Erythroblast (primary cell): ENCODE data around the gene FCMR.
"Not testable (repeated sequence)": the region's sequence is repeated elsewhere in the genome, so short reads cannot be mapped to it uniquely, and the experiment has no call there.

Experiments
- DNase-seq, 2 experiments: peaks; one replicate each; lab custom pipeline; 2025; lab: John Stamatoyannopoulos, UW
- GATA1 ChIP-seq: IDR thresholded peaks from 2 replicates; pipeline ENCODE4 v1.6.1; 2011; ENCODE audit warnings: low read depth, mild to moderate bottlenecking, control low read depth, low read length, moderate library complexity
- POLR2A ChIP-seq: IDR thresholded peaks from 2 replicates; pipeline ENCODE4 v1.6.1; 2011; ENCODE audit warnings: mild to moderate bottlenecking, low read length

Gene FCMR

DNA sequence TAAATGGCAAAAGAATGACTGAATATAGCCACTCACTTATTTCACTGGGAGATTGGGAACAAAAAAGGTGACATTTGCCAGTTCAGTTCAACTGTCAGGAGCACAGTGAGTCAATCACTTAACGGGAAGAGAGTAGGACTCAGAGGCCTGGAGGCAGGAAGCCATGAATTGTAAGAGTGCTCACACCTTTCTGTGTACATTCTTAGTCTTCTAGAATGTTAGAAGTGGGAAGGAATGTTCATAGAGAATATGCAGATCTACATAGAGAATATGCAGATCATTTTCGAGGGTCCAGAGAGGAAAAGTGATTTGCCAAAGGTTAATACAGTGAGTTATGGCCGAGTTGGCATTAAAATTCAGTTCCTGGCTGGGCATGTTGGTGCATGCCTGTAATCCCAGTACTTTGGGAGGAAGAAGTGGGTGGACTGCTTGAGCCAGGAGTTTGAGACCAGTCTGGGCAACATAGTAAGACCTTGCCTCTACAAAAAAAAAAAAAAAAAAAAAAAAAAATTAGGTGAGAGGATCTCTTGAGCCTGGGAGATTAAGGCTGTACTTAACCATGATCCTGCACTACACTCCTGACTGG is 48.0 kb downstream of the FCMR start:
- DNase-seq = no peak
- no peak for TF ChIP-seq GATA1
- TF ChIP-seq POLR2A = no peak

DNA sequence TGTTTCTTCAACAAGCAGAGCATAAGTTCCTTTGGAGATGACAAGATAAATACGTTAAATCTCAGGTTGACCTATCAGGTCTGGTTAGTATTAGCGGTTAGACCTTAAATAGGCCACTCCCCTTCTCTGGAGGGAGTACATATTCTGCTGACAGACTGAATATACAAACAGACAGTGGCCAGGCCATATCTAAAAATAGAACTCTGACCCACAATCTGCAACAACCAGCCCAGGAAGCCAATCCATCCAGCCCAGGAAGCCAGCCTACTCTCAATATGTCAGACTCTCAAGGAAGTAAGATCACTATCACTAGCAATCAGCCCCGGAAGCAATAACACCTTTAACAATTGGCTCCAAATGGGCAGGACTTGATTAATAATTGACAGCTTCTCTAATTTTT is 49.6 kb downstream of the FCMR start:
- no peak for DNase-seq
- TF ChIP-seq GATA1 = no peak
- TF ChIP-seq POLR2A = no peak

DNA sequence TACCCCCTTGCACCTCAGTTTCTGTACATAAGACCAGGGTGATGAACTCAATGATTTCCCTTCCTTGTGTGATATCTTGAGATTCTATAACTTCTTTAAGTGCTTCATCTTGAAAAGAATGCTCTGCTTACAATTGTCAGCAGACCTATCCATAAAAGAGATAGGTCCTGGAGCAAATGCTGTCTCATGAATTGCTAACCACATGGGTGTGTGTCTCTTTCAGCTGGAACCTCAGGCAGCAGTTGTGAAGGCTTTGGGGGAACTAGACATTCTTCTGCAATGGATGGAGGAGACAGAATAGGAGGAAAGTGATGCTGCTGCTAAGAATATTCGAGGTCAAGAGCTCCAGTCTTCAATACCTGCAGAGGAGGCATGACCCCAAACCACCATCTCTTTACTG is 53.5 kb downstream of the FCMR start:
- no peak for DNase-seq
- no peak for TF ChIP-seq GATA1

DNA sequence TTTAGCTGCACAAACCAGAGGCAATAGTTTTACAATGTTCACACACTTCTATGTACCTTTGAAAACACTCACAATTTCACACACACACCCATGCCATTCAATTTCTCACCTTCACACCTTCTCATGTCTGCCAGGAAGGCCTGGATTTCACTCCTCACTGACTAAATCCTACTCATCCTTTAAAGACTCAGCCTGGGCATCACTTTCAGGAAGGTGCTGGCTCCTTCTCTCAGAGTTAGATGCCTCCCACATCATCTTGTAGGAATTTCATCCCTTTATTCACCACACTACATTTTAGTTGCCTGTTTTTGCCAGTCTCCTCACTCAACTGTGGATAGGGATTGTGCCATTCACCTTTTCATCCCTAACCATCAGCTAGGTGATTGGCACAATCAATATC is 54.0 kb downstream of the FCMR start:
- TF ChIP-seq GATA1 = no peak
- no peak for DNase-seq

DNA sequence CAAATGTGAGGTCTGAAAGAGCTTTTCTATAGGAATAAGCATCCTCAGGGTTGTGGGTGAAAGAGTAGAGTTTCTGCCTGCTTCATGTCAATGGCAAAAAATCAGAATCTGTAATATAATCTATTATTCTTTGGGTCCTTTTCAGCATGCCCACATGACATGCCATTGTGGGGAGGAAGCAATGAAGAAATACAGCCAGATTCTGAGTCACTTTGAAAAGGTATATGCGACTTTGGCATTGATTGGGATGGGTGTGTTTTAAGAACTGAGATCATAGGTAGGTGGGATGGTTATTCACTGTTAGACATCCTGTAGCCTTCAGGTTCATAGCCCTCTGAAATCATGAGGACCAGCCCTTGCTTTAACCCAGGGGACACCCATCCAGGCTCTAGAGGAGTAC is 54.5 kb downstream of the FCMR start:
- DNase-seq = no peak
- TF ChIP-seq GATA1 (no peak), POLR2A (no peak)

DNA sequence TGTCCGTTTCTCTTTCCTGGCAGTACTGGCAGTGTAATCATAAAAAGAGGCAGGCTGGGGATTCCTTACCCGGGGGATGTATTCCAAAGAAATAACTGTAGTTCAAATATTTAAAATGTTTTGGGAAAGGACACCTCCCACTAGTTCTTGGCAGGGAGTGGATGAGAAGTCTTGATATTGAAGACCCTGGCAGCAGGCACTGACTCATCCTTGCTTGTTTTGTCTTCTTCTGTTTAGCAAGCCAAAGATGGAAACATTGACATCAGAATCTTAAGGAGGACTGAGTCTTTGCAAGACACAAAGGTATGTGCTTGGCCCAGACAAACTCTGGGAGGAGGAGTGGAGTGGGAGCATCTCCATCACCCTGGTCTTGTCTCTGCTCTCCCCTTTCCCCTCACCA is 55.7 kb downstream of the FCMR start:
- DNase-seq = no peak
- TF ChIP-seq POLR2A (no peak), GATA1 (no peak)

DNA sequence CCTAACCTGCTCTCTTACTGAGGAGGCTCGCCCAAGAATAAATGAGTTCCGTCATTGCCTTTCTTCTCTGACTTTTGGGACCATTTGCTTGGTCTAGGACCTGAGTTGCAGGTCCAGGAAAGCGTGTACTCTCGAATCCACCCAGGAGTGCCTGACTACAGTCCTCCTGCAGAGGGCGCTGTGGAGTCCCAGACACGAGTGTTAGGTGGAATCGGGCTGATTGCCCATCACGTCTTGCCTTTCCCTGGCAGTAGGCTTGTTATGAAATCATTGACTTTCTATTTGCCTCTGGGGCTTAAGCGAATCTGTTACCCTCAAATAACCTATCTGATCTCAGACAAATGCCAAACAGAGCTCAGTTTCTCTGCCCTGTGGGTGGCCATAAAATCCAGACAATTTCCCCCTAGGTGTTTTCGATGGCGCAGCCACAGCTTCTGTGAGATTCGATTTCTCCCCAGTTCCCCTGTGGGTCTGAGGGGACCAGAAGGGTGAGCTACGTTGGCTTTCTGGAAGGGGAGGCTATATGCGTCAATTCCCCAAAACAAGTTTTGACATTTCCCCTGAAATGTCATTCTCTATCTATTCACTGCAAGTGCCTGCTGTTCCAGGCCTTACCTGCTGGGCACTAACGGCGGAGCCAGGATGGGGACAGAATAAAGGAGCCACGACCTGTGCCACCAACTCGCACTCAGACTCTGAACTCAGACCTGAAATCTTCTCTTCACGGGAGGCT is 56.6 kb downstream of the FCMR start, which contains the start of gene IL20:
Gene IL20, plus strand, starts transcription at position 685 of the 733 bp plus-strand sequence. CDS start 230 bp downstream, outside the sequence.
- TF ChIP-seq GATA1 (no peak), POLR2A (no peak)
- peak; percentile 78 to 88 for DNase-seq

DNA sequence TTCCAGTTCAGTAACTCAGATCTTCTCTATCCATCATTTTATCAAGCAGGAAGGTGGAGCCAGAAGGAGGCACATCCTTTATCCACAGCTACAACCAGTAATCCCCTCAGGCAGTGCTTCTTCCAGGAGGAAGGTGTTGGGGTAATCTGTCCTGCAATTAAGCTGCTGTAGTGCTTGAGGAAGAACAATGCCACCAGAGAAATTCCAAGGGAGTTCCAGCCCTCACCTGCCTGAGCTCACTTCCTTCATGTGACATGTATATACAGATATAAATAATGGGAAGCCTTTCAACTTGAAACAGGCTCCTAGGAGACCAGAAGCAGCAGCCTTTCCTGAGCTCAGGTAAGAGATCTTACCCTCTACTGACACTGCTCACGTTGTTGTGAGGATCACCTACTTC is 58.5 kb downstream of the FCMR start:
- DNase-seq = no peak
- no peak for TF ChIP-seq POLR2A
- no peak for TF ChIP-seq GATA1

DNA sequence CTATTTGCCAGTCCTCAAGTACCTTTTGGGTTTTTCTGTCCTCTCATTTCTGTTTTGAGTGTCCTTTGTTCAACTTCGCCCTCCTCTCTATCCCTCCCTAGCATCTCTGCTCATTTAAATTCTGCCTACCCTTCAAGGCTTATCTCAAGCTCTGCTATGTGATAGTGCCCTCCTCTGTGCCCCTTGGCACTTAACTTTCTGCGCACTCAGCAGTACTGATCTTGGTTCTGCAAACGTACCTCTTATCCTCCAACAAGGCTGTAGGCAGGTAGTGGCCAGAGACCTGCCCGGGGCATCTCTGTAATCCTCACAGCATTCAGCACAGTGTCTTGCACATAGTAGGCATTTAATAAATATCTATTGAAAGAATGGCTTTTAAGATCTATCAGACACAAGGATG is 61.6 kb downstream of the FCMR start:
- DNase-seq = no peak
- no peak for TF ChIP-seq GATA1
- no peak for TF ChIP-seq POLR2A

DNA sequence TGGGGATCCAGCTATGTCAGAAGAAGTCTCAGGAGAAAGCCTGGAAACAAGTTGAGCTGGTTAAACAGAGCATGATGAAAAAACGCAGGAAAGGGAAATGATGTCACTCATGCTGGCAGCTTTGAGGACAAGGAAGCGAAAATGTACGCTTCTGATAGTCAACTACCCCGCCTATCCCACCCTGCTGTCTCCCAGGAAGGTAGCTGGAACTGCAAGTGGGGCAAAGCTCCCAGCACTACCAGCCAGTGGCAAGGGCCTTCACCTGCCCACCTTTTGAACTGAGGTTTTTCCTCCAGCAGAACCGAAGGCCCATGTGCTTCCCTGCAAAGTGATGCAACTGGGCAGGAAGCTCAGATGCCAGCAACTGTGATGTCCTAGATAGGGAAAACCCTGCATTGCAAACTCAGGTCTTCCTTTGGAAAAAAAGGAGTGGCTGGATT is 62.6 kb downstream of the FCMR start:
- DNase-seq = no peak
- TF ChIP-seq POLR2A (no peak), GATA1 (no peak)

DNA sequence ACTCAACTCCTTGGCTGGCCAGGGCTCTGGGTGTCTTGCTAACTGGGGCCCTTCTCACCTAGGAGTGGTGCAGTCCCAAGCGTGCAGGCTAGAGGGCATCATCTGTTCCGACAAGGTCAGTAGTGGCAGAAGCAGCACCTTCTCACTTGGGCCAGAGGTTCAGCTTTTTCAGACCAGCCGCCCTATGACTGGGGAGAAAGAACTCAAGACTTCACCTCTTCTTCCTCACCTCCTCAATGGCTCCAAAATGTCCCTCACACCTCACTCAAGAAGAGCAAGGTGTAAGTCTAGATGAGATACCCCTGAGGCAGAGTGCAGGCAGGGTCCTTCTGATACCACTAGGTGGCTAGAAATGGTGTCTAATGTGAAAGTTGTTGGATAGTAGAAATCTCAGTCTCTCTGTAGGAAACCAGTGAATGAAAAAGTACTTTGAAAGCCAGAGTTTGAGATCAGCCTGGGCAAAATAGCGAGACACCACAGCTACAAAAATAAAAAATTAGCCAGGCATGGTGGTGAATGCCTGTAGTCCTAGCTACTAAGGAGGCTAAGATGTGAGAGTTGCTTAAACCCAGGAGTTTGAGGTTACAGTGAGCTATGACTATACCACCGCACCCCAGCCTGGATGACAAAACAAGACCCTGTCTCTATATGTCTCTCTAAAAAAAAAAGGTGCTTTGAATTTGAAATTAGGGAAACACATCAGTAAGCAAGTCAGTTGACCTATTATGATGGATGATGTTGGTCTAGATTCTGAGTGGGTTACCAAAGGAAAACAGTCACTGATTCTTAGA is 64.9 kb downstream of the FCMR start:
- peak; percentile 6 to 29 for DNase-seq

DNA sequence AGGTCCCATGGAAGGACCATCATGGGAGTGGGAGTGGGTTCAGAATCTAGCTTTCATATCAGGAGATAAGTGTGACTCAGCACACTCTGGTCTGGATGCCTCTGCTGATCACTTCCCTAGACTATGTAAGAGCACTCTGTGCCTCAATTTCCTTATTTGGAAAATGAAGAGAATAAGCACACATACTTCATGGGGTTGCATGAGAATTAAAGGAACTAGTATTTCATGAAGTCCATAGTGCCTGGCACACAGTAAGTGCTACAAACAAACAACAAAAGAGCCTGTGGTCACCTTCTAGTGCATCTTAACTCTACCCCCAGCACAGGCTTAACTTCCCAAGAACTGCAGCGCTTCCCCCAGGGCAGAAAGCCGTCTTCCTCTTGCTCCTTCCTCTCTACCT is 65.9 kb downstream of the FCMR start:
- DNase-seq = no peak

More for the DNA sequence above, 64.9 kb downstream of the FCMR start:
- TF ChIP-seq GATA1 (no peak), POLR2A (no peak)

DNA sequence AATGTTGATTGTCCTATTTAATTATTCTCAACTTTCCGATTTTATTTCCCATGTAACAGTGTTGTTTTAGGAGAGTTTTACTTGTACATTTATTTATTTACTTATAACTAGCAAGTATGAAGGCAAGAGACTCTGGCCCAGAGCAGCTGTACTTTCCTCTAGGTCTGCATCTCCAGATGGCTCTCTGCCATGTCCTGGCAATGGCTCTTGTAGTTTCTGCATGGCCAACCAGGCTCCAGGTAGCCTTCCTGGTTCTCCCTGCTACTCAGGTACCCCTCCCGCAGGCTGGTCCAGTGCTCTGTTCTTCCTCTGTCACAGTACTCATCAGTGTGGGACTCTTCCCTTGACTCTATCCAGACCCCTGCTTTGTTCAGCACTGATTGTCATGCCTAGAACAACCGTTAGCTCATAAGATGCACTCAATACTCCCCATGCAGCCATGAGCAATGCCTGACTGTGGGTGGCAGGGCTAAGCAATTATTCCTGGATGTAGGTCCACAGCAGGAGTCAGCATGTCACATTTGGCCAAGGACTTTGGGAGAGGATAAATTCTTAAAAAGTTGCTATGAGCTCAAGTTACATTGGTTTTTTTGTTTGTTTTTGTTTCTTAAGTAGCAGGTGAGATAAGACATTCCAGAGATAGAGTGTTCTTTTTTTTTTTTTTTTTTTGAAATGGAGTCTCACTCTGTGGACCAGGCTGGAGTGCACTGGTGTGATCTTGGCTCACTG is 67.2 kb downstream of the FCMR start:
- TF ChIP-seq POLR2A (no peak), GATA1 (no peak)
- no peak for DNase-seq

More for the DNA sequence above, 65.9 kb downstream of the FCMR start:
- no peak for TF ChIP-seq POLR2A
- no peak for TF ChIP-seq GATA1

DNA sequence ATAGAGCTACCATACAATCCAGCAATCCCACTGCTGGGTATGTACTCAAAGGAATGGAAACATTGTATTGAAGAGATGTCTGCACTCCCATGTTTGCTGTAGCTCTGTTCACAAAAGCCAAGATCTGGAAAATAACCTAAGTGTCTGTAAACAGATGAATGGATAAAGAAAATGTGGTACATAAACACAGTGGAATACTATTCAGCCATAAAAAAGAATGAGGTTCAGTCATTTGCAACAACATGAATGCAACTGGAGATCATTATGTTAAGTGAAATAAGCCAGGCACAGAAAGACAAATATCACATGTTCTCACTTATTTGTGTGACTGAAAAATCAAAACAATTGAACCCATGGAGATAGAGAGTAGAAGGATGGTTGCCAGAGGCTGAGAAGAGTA is 68.0 kb downstream of the FCMR start:
- DNase-seq = not testable (repeated sequence)
